Activated CD4-positive, alpha-beta T cell treated with anti-CD3 and anti-CD28 coated beads, Interleukin-2, amount 50 U/mL, for 24 hours (primary cell): Measurements from ENCODE around the gene CEMP1.

Experiments used
- DNase-seq, 2 donors: peaks; one replicate each; pipeline ENCODE4 v3.0.0-alpha.2; 2020; ENCODE audit warnings: low read depth in 1 of 2, low spot score in 1 of 2

CEMP1 gene

GRCh38 chr16:2520784-2521531 lies 10.2 kb downstream of the CEMP1 start:
- DNase-seq = no peak

GRCh38 chr16:2520097-2520783 lies 11.0 kb downstream of the CEMP1 start, which contains the start of gene AMDHD2:
Gene AMDHD2 (plus strand): TSS chr16:2520371. CDS start chr16:2520459, 88 bp downstream.
- DNase-seq = peak; percentile 69 to 79

GRCh38 chr16:2519711-2520080 lies 11.5 kb downstream of the CEMP1 start:
- no peak for DNase-seq

GRCh38 chr16:2518823-2519710 lies 12.1 kb downstream of the CEMP1 start:
- no peak for DNase-seq

GRCh38 chr16:2517954-2518605 lies 13.1 kb downstream of the CEMP1 start:
- no peak for DNase-seq

- DNase-seq = no peak
These were observed 14.6 kb downstream of the CEMP1 start for GRCh38 chr16:2516391-2517240.

- DNase-seq = no peak
These were observed 15.9 kb downstream of the CEMP1 start for GRCh38 chr16:2515180-2515851.

- no peak for DNase-seq
These were observed 16.7 kb downstream of the CEMP1 start for GRCh38 chr16:2514333-2515179.

- DNase-seq = peak; percentile 83 to 86
These were observed 17.5 kb downstream of the CEMP1 start, which contains the start of gene ATP6V0C for GRCh38 chr16:2513405-2514332. Gene ATP6V0C (plus strand): TSS chr16:2513952. CDS start chr16:2514104, 152 bp downstream.

- DNase-seq = no peak
These were observed 18.3 kb downstream of the CEMP1 start for GRCh38 chr16:2512735-2513404.

GRCh38 chr16:2511996-2512734 lies 19.0 kb downstream of the CEMP1 start:
- no peak for DNase-seq

GRCh38 chr16:2511128-2511800 lies 19.9 kb downstream of the CEMP1 start:
- DNase-seq = no peak

- DNase-seq = no peak
These were observed 22.3 kb downstream of the CEMP1 start for GRCh38 chr16:2508722-2509400.

- no peak for DNase-seq
These were observed 23.5 kb downstream of the CEMP1 start for GRCh38 chr16:2507665-2508064.

- DNase-seq = no peak
These were observed 24.1 kb downstream of the CEMP1 start for GRCh38 chr16:2507052-2507659.
